ENCODE measurements around the gene ATG4B. TPM values are rescaled to one million over a fixed set of nuclear protein-coding genes. Genes with fewer than 3 reads are reported as not detected.
A peak's percentile ranks its signal among the peaks of the same experiment; 100 is the strongest.

ATG4B gene
- total RNA-seq, 2 experiments from 2014 or later = 91.1 to 101 TPM

DNA sequence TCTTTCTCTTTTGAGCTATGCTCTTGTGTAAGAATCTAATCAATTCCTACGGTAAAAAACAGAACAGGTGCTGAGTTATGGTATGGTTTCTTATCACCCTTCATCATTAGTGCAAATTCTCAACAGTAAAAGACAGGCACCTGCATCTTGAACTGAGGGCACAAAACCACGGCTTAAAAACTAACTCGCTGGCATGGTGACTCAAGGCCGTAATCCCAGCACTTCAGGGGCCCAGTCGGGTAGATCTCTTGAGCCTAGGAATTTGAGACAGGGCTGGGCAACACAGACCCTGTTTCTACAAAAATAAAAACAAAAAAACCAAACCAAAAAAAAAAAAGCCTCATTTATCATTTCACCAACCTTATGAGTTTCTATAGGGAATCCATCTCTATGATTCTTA lies 33.8 kb upstream of the ATG4B start:
- no peak for ATAC-seq (ENCODE audit: low read depth)
- POLR2A ChIA-PET = no interaction called here
- no peak overlapping the region for H3K27ac Mint-ChIP-seq
- H3K4me3 Mint-ChIP-seq = no peak overlapping the region
- H3K4me1 Mint-ChIP-seq = peaks cover 4% of the 10 kb centered on the region
- H3K36me3 Mint-ChIP-seq = peaks cover 14% of the 10 kb centered on the region
- DNase-seq = no peak
- no peaks in the 10 kb centered on the region for H3K27me3 Mint-ChIP-seq
- no peaks in the 10 kb centered on the region for H3K9me3 Mint-ChIP-seq

DNA sequence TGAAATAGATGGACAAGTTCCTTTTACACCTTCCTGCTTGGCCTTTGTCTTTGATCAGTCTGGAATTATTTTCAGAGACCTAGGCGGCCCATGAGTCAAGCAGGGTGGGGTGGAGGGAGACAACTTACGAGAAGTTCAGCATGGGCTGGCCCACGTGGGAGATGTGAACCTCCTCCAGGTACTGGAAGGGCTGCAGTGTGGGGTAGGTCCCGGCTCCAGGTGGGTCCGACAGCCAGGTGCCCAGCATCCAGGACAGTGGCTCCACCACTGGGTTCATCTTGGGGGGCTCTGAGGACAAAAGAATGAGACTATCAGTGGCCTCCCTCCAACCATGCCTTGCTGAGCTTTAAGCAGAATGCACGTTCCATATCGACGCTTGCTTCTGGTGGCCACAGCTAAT lies 31.3 kb upstream of the ATG4B start:
- H3K36me3 Mint-ChIP-seq = peaks cover 11% of the 10 kb centered on the region
- POLR2A ChIA-PET = no interaction called here

DNA sequence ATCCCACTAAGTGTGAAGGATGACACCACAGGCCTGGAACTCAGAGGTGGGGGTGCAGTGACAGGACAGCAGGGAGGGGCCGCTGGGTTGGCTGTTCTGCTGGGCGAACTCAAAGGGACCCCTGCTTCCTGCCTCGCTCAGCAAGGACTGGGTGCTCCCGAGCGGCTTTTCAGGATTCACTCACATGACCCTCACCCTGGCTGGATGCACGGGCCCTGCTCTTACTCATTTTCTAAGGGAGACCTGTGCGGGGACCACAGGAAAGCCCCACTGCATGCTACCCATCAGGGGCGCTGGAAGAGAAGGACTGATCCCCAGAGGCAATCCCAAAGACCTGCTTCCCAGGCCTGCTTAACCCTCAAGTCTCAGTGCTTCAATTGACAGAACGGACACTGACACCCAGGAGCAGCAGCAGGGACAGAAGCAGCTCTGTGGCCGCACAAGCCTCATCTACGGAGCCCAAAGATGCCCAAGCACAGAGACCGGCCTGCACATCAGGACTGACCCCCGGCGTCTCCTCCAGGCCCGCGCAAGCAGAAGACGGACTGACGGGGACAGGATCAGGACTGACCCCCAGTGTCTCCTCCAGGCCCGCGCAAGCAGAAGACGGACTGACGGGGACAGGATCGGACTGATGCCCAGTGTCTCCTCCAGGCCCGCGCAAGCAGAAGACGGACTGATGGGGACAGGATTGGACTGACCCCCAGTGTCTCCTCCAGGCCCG lies 30.2 kb upstream of the ATG4B start:
- no peaks in the 10 kb centered on the region for H3K27me3 Mint-ChIP-seq
- H3K4me3 Mint-ChIP-seq = no peak overlapping the region
- H3K36me3 Mint-ChIP-seq = peaks cover 5% of the 10 kb centered on the region
- no peaks in the 10 kb centered on the region for H3K9me3 Mint-ChIP-seq
- H3K27ac Mint-ChIP-seq = no peak overlapping the region
- H3K4me1 Mint-ChIP-seq = peaks cover 11% of the 10 kb centered on the region
- no peak for DNase-seq
- POLR2A ChIA-PET = no interaction called here
- ATAC-seq (ENCODE audit: low read depth) = no peak

More for the DNA sequence above, 31.3 kb upstream of the ATG4B start:
- Mint-ChIP-seq H3K27me3 (no peaks in the 10 kb centered on the region), H3K27ac (no peak overlapping the region), H3K4me1 (peaks cover 11% of the 10 kb centered on the region), H3K9me3 (no peaks in the 10 kb centered on the region), H3K4me3 (no peak overlapping the region)
- DNase-seq (no peak), ATAC-seq (ENCODE audit: low read depth) (no peak)

DNA sequence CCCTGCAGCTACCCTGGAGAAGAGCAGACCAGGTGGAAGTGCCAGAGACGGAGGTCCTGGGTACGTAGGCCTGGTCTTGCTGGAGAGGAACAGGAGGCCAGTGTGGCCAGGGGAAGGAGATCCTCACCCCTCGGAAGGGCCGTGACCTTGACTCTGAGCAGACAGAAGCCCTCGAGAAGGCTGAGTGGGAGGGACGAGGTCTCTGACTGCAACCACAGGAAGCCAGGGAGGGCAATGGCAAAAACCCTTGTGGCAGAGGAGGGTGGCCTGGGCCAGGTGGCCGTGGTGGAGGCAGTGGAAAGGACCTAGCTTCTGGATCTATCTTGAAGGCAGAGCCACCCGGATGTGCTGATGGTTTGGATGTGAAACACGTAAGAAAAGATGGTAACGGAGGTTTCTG lies 28.6 kb upstream of the ATG4B start:
- Mint-ChIP-seq H3K9me3 (no peaks in the 10 kb centered on the region), H3K36me3 (peaks cover 5% of the 10 kb centered on the region), H3K4me3 (peak overlapping the region; percentile 67), H3K27ac (peak overlapping the region; percentile 26), H3K27me3 (no peaks in the 10 kb centered on the region), H3K4me1 (peaks cover 11% of the 10 kb centered on the region)
- DNase-seq (no peak), ATAC-seq (ENCODE audit: low read depth) (no peak)
- POLR2A ChIA-PET = interaction anchor here (1.2 kb wide), 1 partner anchor 9 kb away, joined by 3 read pairs; no protein-coding TSS in a partner anchor

DNA sequence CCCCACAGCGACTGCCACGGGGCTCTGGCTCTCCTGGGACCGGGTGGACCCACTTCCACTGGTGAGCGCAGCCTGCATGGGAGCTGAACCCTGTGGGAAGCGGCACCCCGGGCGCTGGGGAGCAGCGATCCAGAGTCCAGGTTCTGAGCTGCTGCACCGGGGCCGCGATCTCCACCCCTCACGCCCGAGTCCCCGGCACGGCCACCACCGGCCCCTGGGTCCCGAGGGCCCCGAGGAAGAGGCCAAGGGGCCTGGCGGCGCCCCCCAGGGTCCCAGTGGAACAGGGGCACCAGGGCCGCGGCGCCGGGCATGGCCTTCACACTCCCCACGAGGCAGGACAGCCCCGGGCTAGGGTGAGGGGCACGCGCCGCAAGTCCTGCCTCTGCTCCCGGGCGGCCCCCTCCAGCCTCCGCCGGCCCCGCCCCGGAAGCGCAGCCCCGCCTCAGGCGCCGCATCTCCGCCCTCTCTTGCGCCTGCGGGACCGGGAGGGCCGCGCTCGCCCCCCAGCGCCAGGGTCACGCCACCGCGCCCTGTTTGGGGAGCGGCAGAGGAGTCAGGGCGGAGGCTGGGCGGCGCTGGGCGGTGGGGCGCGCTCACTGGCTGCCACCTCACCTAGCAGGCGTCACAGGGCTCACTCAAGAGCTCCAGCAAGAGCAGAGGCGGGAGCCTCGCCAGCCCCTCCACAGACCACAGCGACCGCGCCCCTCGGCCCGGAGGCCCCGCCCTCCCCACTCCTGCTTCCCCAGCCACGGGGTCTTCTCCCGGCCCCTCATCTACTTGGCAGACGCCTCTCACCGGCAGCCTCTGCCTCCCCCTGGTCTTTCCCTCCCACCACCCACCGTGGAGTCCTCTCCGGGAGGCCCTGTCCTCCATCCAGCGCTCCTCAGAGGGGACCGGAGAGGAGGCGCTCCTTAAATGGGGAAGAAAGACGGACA lies 27.4 kb upstream of the ATG4B start:
- DNase-seq (peak; percentile 97), ATAC-seq (ENCODE audit: low read depth) (peak; percentile 98)
- peaks cover 14% of the 10 kb centered on the region for H3K4me1 Mint-ChIP-seq
- peak overlapping the region; percentile 83 for H3K27ac Mint-ChIP-seq
- H3K4me3 Mint-ChIP-seq = peak overlapping the region; percentile 67
- no peaks in the 10 kb centered on the region for H3K9me3 Mint-ChIP-seq
- peaks cover 5% of the 10 kb centered on the region for H3K36me3 Mint-ChIP-seq
- H3K27me3 Mint-ChIP-seq = no peaks in the 10 kb centered on the region
- POLR2A ChIA-PET = interaction anchor here (0.7 to 2.1 kb wide), 3 partner anchors 7 to 226 kb away, joined by 3 to 5 read pairs (median 4); partner anchors contain the start of gene ATG4B

DNA sequence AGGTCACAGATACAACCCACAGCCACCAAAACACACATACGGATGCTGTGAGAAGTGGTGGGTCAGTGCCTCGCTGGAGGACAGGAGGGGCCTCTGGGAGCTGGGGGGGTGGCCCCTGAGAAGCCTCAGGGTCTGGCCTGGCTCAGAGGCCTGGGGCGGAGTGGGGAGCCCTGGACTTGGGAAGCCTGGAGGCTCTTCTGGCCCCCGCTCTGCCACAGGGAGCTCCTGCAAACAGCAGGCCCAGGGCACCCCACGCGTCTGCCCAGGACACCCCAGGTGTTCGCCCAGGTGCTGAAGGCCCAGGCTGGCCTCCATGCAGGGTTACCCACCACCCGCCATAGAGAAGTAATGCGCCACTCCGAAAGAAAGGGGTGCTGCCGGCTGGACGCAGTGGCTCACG lies 26.4 kb upstream of the ATG4B start:
- DNase-seq (no peak), ATAC-seq (ENCODE audit: low read depth) (no peak)
- H3K9me3 Mint-ChIP-seq = no peaks in the 10 kb centered on the region
- H3K27me3 Mint-ChIP-seq = no peaks in the 10 kb centered on the region
- peak overlapping the region; percentile 83 for H3K27ac Mint-ChIP-seq
- H3K4me1 Mint-ChIP-seq = peaks cover 17% of the 10 kb centered on the region
- H3K36me3 Mint-ChIP-seq = peaks cover 5% of the 10 kb centered on the region
- POLR2A ChIA-PET = interaction anchor here (2.1 kb wide), 1 partner anchor 27 kb away, joined by 5 read pairs; the partner anchor contains the start of gene ATG4B
- no peak overlapping the region for H3K4me3 Mint-ChIP-seq

DNA sequence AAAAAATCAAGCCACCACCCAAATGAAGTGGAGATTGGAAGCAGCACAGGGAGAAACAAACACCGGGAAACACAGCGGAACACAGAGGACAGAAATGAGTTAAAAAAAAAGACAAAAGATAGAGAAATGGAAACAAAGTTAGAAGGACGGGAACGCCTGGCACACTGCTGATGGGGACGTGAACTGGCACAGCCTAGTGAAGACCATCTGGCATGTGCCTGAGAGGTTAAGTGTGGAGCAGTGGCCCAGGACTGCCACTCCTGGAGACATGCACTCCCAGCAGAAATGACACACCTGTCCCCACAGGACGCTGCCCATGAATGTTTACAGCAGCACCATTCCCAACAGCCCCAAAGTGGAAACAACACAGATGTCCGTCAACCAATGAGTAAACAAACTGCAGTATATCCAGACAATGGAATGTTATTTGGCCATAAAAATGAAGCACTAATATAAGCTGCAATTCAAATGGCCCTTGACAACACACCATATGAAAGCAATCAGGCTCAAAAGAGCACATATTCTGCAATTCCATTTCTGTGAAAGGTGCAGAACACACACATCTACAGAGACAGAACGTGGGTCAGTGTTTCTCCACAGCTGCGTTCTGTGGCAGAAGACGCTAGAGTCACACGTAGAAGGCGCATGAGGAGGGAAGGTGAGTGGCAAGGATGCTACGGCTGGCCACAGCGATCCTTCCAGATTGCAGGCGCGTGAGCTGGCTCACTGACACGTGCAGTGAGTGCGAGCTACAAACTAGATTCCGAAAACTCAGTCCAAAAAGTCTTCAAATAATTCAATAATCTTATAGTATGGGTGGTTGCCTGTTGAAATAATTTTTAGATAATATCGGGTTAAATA lies 25.1 kb upstream of the ATG4B start:
- H3K4me1 Mint-ChIP-seq = peaks cover 19% of the 10 kb centered on the region
- H3K36me3 Mint-ChIP-seq = peaks cover 3% of the 10 kb centered on the region
- H3K9me3 Mint-ChIP-seq = no peaks in the 10 kb centered on the region
- no peaks in the 10 kb centered on the region for H3K27me3 Mint-ChIP-seq
- ATAC-seq (ENCODE audit: low read depth) (no peak), DNase-seq (no peak)
- H3K4me3 Mint-ChIP-seq = no peak overlapping the region
- peak overlapping the region; percentile 2 for H3K27ac Mint-ChIP-seq
- POLR2A ChIA-PET = no interaction called here

DNA sequence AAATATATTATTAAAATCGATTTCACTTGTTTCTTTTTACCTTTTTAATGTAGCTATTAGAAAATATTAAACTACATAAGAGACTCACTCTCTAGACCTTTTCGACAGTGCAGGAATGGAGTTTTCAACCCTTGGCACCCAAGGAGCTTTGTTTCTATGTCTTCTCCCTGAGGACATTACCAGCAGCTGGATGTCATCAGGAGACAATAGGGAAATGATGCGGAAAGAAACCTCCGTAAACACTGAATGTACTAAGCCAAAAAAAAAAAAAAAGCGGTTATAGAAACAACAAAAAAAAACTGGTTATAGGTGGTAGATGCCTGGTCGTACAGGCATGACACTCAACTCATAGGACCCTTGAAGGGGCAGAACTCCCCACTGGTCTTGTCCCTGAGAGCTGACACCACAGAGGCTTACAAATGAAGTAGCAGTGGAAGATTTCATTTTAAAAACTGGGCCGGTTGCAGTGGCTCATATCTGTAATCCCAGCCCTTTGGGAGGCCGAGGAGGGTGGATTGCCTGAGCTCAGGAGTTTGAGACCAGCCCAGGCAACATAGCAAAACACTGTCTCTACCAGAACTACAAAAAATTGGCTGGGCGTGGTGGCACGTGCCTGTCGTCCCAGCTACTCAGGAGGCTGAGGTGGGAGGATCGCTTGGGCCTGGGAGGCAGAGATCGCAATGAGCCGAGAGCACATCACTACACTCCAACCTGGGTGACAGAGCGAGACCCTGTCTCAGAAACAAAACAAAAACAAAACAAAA lies 24.3 kb upstream of the ATG4B start:
- H3K4me1 Mint-ChIP-seq = peaks cover 24% of the 10 kb centered on the region
- no peaks in the 10 kb centered on the region for H3K27me3 Mint-ChIP-seq
- DNase-seq (no peak), ATAC-seq (ENCODE audit: low read depth) (no peak)
- H3K9me3 Mint-ChIP-seq = no peaks in the 10 kb centered on the region
- H3K36me3 Mint-ChIP-seq = peaks cover 2% of the 10 kb centered on the region
- POLR2A ChIA-PET = interaction anchor here (0.5 kb wide), 1 partner anchor 33 kb away, joined by 3 read pairs; no protein-coding TSS in a partner anchor
- H3K4me3 Mint-ChIP-seq = no peak overlapping the region
- H3K27ac Mint-ChIP-seq = no peak overlapping the region

DNA sequence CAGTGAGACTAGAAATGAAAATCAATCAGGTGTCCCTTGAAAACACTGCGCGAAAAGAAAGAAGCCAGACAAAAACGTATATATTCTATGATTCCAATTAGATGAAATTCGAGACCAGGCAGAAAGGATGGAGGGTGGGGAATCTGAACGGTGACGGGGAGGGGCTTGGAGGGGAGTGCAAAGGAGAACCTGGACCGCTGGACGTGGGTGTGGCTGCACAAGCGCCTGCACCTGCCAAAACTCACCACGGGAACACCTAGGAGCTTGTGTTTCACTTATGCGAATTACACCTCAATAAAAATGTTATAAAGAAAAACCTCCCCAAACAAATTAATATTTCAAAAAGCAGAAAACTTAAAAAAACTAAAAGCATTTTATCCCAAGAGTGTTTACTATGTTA lies 22.5 kb upstream of the ATG4B start:
- DNase-seq = no peak
- Mint-ChIP-seq H3K4me3 (no peak overlapping the region), H3K9me3 (no peaks in the 10 kb centered on the region), H3K27ac (peak overlapping the region; percentile 9), H3K4me1 (peaks cover 16% of the 10 kb centered on the region), H3K27me3 (no peaks in the 10 kb centered on the region), H3K36me3 (peaks cover 10% of the 10 kb centered on the region)
- ATAC-seq (ENCODE audit: low read depth) = no peak
- POLR2A ChIA-PET = no interaction called here

DNA sequence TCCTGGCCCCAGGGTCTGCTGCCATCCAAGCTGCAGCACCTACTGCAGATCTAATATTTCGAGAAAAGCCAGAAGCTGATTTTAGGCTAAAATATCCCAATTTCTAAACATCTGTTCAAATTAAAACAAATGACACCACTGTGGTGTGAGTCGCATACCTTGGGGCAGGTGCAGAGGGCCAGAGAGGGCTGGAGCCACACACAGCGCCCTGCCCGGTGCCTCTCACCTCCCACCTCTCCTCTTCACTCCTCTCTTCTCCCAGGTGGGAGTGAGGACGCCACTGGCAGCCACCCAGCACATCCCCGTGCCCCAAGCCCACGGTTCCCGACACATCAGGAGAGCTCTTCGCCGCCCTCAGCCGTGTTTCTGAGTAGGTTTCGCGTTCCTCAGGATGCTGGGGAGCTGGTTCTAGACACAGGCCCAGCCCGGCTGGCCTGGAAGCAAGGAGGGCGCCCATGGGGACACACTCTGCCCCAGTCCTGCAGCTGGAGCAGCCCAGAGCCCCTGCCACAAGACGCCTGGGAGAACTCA lies 21.9 kb upstream of the ATG4B start:
- Mint-ChIP-seq H3K9me3 (no peaks in the 10 kb centered on the region), H3K27ac (peak overlapping the region; percentile 75), H3K4me1 (peaks cover 16% of the 10 kb centered on the region), H3K36me3 (peaks cover 13% of the 10 kb centered on the region), H3K27me3 (no peaks in the 10 kb centered on the region), H3K4me3 (peak overlapping the region; percentile 27)
- ATAC-seq (ENCODE audit: low read depth) (no peak), DNase-seq (no peak)
- POLR2A ChIA-PET = no interaction called here

DNA sequence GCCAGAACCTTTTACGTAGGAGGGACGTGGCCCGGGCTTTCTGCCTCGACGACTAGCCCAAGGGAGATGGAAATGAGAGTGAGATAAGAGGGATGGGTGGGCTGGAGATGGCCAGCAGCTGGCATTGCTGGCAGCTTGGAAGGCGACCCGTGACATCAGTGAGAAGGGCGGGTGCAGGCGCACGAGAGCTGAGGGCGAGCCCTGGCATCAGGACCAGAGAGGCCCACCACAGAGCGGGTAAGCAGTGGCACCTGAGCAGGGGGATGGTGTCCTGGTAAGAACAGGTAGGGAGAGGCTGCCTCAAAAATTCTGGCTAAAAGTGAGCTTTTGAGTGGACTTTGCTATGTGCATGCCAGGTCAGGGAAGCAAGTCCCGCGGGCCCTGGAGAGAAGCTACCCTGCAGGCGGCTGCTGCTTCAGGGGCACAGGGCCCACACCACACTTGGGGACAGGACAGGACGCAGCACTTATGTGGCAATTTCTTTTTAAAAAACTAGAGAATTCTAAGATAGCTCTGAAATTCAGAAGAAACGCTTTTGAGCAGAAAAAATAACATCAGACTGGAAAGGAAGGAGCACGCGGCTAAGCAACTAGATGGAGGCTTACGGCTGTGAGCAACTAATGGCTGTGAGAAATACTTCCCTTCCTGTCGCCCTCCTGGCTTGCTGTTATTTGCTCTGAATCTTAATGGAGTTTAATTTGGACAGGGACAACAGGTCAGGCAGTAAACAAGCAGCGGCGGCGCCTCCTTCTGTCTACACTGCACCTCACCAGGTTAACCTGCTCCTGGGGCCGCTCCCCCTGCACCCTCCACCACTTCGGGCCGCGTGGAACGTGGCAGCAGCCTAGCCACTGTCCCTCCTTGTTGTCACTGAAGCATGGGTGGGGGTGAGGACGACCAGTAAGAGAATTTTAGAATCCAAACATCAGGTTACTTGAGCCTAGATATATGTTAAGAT lies 21.0 kb upstream of the ATG4B start:
- Mint-ChIP-seq H3K9me3 (no peaks in the 10 kb centered on the region), H3K4me3 (peak overlapping the region; percentile 34), H3K4me1 (peaks cover 19% of the 10 kb centered on the region), H3K27me3 (no peaks in the 10 kb centered on the region), H3K36me3 (peaks cover 14% of the 10 kb centered on the region), H3K27ac (peak overlapping the region; percentile 75)
- POLR2A ChIA-PET = no interaction called here
- ATAC-seq (ENCODE audit: low read depth) (no peak), DNase-seq (no peak)
